GM12878 (cell line): ENCODE results near the gene INVS. TPM values are rescaled to one million over a fixed set of nuclear protein-coding genes. Genes with fewer than 3 reads are reported as not detected.

Experiments
- ATF2 ChIP-seq: IDR thresholded peaks from 2 replicates; pipeline ENCODE4 v1.6.1; 2012; ENCODE audit warnings: low read length, inconsistent platforms
- ELK1 ChIP-seq: IDR thresholded peaks from 2 replicates; pipeline ENCODE4 v1.6.1; 2012; ENCODE audit warnings: low read depth, low read length, improper control_type of control experiment
- GABPA ChIP-seq: IDR thresholded peaks from 2 replicates; pipeline ENCODE4 v1.6.1; 2014; ENCODE audit warnings: antibody characterized with exemption, low read depth, mild to moderate bottlenecking, inconsistent platforms
- KLF5 ChIP-seq: fragments of 450-650 bp; IDR thresholded peaks from 2 replicates; pipeline ENCODE4 v1.6.1; 2014; ENCODE audit warnings: mild to moderate bottlenecking; ENCODE audit not compliant: partially characterized antibody
- NRF1 ChIP-seq: conservative IDR thresholded peaks from 2 replicates; pipeline ENCODE4 v1.6.1; 2011; ENCODE audit warnings: mild to moderate bottlenecking, low read depth, low read length, improper control_type of control experiment
- SMC3 ChIP-seq: IDR thresholded peaks from 2 replicates; pipeline ENCODE4 v1.6.1; 2011; ENCODE audit warnings: low read length, improper control_type of control experiment, borderline replicate concordance
- TAF1 ChIP-seq: IDR thresholded peaks from 2 replicates; pipeline ENCODE4 v1.6.1; 2011; ENCODE audit warnings: mild to moderate bottlenecking, low read depth, low read length, borderline replicate concordance
- ZSCAN29 ChIP-seq: fragments of 450-650 bp; IDR thresholded peaks from 2 replicates; pipeline ENCODE4 v1.6.1; 2017; ENCODE audit warnings: mild to moderate bottlenecking, moderate library complexity
- ZZZ3 ChIP-seq: IDR thresholded peaks from 2 replicates; pipeline ENCODE4 v1.6.1; 2011; ENCODE audit warnings: low read depth; ENCODE audit not compliant: control insufficient read depth, insufficient read length
- polyA plus RNA-seq, 11 experiments: library from polyadenylated mRNA; depleted of rRNA in 4 of 11; unstranded in 6 of 11; stranded (reverse) in 5 of 11; fragments of >200 nt; fragmentation: Nextera tagmentation in 4 of 11; fragmentation: Illumina TruSeq in 1 of 11; extraction: Ambion mirVana in 4 of 11; extraction: Trizol in 1 of 11; gene quantifications; 1 replicate in 1 of 11; 2 replicates in 10 of 11; pipeline versions ENCODE4 v1.2.1 to v1.2.3, GENCODE V29; 2011 to 2016; ENCODE audit warnings: inconsistent platforms in 2 of 11, missing spikeins in 2 of 11, low read depth in 1 of 11
- total RNA-seq, 4 experiments: library from RNA; depleted of rRNA in 3 of 4; stranded (reverse); fragments of >200 nt in 3 of 4; fragmentation: Illumina TruSeq in 1 of 4; extraction: Trizol in 1 of 4; gene quantifications; 2 replicates each; pipeline versions ENCODE4 v1.2.1 to v1.2.3, GENCODE V29; 2013 to 2021
- TF ChIP-seq, protein P1 (sequence below): fragments of 150-350 bp; IDR thresholded peaks from 2 replicates; pipeline ENCODE4 v1.6.1; 2014; ENCODE audit warnings: mild to moderate bottlenecking, low read depth, low read length

The INVS gene
- total and polyA plus RNA-seq, 10 of the 15 experiments (the other 5 are each of a cell fraction or from before 2014, with no cell fraction given): 0.93 to 20.8 (median 13.2) TPM

DNA sequence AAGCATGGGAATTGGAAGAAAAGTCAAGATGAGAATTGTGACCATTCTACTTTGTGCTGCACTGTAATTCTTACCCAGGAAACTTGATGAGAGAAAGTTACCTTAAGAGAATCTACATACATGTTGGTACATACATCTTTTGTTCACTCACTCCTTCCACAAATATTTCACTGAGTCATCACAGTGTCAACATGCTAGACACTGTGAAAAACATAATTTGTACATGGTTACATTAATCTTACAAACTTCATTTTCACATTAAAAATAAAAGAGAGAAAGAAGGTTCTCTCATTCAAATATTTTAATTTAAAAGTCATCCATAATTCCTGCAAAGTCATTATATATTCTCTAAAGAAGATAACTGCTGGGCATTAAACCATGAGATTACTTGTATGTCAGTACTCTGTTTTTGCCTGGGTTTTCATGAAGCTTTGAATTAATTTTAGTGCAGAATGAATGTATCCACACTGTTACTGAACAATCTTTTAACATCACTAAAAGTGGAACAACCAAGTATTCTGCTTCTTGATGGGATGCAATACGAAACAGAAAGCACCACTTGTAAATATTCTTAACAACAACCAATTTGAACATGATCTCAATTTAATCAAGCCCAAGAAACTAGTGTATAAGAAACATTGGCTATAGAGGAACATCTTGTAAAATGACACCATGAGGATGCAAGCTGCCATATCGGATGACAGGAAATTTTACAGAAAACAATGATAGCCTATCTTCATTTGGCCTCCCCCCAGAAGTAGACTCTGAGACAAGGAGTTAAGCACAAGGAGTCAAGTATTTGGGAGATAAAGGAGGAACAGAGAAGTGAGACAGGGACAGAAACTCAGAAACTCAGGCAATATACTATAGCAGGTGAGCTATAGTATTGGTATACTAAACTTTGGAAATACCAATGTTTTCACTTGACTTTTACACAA is 28.7 kb upstream of the INVS start (continued):
- no peak for TF ChIP-seq ATF2
- TF ChIP-seq NRF1: no peak
- no peak for TF ChIP-seq TAF1
- no peak for TF ChIP-seq ELK1
- no peak for TF ChIP-seq GABPA
- TF ChIP-seq ZSCAN29: no peak
- no peak for TF ChIP-seq KLF5
- no peak for TF ChIP-seq ZZZ3
- TF ChIP-seq, protein P1, sequence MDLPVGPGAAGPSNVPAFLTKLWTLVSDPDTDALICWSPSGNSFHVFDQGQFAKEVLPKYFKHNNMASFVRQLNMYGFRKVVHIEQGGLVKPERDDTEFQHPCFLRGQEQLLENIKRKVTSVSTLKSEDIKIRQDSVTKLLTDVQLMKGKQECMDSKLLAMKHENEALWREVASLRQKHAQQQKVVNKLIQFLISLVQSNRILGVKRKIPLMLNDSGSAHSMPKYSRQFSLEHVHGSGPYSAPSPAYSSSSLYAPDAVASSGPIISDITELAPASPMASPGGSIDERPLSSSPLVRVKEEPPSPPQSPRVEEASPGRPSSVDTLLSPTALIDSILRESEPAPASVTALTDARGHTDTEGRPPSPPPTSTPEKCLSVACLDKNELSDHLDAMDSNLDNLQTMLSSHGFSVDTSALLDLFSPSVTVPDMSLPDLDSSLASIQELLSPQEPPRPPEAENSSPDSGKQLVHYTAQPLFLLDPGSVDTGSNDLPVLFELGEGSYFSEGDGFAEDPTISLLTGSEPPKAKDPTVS: no peak
- TF ChIP-seq SMC3: no peak
